RWPE2 (cell line): ENCODE measurements around the gene PEAK1.

ENCODE experiments used
- ATAC-seq: fragments of 200-7000 bp; cut with Tn5 transposase; 3 replicates; pipeline ENCODE4 v1.9.1; 2021; ENCODE audit warnings: low read depth
- DNase-seq: peaks from one replicate; pipeline ENCODE4 v3.0.0-alpha.2; 2020; ENCODE audit warnings: low spot score
- H3K27ac ChIP-seq: fragments of 450-650 bp; 2 replicates; pipeline ENCODE4 v1.5.1; 2017; ENCODE audit warnings: mild to moderate bottlenecking; ENCODE audit not compliant: poor library complexity, severe bottlenecking
- H3K27me3 ChIP-seq: fragments of 250-450 bp; sonication (Bioruptor Pico); 2 replicates; pipeline ENCODE4 v1.5.1; 2021; ENCODE audit warnings: mild to moderate bottlenecking, moderate library complexity; ENCODE audit not compliant: insufficient read depth, poor library complexity, severe bottlenecking
- H3K36me3 ChIP-seq: fragments of 250-450 bp; sonication (Bioruptor Pico); 2 replicates; pipeline ENCODE4 v1.5.1; 2020; ENCODE audit warnings: low read depth, mild to moderate bottlenecking, moderate library complexity
- H3K4me1 ChIP-seq: fragments of 250-450 bp; sonication (Bioruptor Pico); 2 replicates; pipeline ENCODE4 v1.5.1; 2021; ENCODE audit warnings: mild to moderate bottlenecking, moderate library complexity; ENCODE audit not compliant: insufficient read depth, poor library complexity, severe bottlenecking
- H3K4me3 ChIP-seq: fragments of 250-450 bp; sonication (Bioruptor Pico); 2 replicates; pipeline ENCODE4 v1.5.1; 2021; ENCODE audit warnings: mild to moderate bottlenecking, moderate library complexity; ENCODE audit not compliant: severe bottlenecking
- H3K9me3 ChIP-seq: fragments of 250-450 bp; sonication (Bioruptor Pico); 2 replicates; pipeline ENCODE4 v1.5.1; 2021; ENCODE audit warnings: mild to moderate bottlenecking, moderate library complexity; ENCODE audit not compliant: severe bottlenecking
- CTCF ChIP-seq: fragments of 450-650 bp; IDR thresholded peaks from one replicate; pipeline ENCODE4 v1.5.1; 2017; ENCODE audit warnings: mild to moderate bottlenecking, moderate library complexity; ENCODE audit not compliant: poor library complexity, severe bottlenecking

Gene PEAK1

DNA sequence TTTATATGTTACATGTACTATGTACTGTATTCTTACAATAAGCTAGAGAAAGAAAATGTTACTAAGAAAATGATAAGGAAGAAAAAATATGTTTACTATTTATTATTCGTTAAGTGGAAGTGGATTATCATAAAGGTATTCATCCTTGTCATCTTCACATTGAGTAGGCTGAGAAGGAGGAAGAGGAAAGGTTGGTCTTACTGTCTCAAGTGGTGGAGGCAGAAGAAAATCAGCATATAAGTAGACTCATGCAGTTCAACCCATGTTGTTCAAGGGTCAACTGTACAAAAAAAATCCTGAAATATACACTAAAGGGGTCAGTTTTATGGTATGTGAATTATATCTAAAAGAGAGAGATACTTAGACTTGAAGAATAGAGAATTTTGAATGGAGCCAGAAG lies 6.5 kb upstream of the PEAK1 start:
- DNase-seq, result no peak
- no peaks in the 10 kb centered on the region for H3K36me3 ChIP-seq
- no peaks in the 10 kb centered on the region for H3K27me3 ChIP-seq
- TF ChIP-seq CTCF, result no peak
- H3K27ac ChIP-seq, result no peak overlapping the region
- ATAC-seq, result no peak
- no peak overlapping the region for H3K4me3 ChIP-seq
- H3K9me3 ChIP-seq, result no peaks in the 10 kb centered on the region
- H3K4me1 ChIP-seq, result peaks cover 14% of the 10 kb centered on the region

DNA sequence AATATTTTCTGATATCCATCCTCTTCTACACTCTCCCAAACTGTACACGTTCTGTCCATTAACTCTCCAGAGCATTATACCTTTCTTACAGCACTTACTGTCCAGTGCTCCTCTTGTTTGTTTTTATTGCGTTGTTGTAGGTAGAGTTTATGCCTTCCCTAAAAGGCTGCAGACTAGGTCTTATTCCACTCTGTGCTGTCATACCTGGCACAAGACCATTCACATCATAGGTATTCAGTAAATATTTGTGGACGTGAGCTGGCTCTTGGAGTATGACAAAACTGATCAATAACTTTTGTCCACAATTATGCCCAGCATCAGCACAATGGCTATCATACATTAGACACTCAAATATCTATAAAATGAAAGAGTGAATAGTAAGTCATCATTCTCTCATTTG lies 5.2 kb upstream of the PEAK1 start:
- no peaks in the 10 kb centered on the region for H3K27me3 ChIP-seq
- no peak overlapping the region for H3K4me3 ChIP-seq
- no peak for DNase-seq
- no peak for TF ChIP-seq CTCF
- H3K4me1 ChIP-seq, result peaks cover 14% of the 10 kb centered on the region
- no peaks in the 10 kb centered on the region for H3K36me3 ChIP-seq
- no peak for ATAC-seq
- no peaks in the 10 kb centered on the region for H3K9me3 ChIP-seq
- no peak overlapping the region for H3K27ac ChIP-seq

DNA sequence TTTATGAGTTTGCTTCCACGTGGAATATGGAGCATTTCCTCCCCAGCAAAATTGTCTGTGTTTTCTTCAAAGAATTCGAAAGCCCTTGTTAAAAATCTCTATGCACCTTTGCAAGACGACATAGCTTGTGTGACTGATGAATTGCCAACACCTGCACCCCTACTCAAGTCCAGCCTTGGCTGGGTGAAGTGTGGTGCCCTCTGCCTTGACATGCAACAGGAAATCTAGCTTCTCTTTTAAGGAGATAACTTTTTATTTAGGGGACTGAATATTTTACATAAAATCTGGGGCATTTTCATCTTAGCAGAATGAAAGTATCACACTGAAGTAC lies 1.4 kb upstream of the PEAK1 start:
- H3K4me1 ChIP-seq, result peaks cover 27% of the 10 kb centered on the region
- peak overlapping the region; percentile 99 for H3K4me3 ChIP-seq
- TF ChIP-seq CTCF, result no peak
- no peaks in the 10 kb centered on the region for H3K36me3 ChIP-seq
- H3K27ac ChIP-seq, result peak overlapping the region; percentile 75
- DNase-seq (no peak), ATAC-seq (no peak)
- H3K27me3 ChIP-seq, result no peaks in the 10 kb centered on the region
- H3K9me3 ChIP-seq, result no peaks in the 10 kb centered on the region

DNA sequence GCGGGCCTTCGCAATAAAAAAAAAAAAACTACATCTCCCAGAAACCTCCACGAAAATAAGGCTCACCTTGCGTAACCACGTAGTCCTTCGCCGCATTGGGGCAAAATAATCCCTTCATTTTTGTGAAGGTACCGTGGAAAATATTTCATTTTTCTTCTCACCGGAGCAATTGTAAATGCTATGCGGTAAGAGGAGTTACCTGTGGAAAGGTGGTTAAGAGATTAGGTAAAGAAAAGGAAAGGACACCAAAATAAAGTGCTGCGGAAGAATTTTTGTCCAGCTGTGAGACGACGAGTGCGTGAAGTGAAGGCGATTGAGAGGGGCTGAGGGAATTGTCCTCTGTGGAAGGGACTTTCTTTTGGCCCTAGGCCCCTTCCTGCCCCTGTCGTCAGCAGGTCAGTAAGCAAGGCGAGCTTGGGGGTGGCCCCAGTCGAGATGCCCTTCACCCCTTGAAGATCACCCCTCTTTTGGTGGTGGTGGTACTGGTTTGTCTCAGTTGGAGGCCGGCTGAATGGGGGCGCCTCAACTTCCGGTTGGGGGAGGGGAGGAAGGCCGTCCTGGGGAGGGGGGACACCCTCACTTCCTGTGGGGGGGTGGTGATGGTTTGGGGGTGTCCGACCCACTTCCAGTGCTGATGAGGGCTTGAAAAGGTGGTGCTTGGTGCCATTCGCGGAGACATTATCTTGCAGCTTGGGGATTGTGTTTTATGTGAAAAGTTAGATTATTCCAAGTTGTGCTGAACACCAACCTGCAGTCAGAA lies 886 bp upstream of the PEAK1 start, which contains the start of gene HMG20A:
HMG20A (plus strand) TSS at position 279 of the 760 bp plus-strand sequence. CDS start 37,520 bp downstream, outside the sequence.
- peak; percentile 15 for ATAC-seq
- Histone ChIP-seq H3K27me3 (no peaks in the 10 kb centered on the region), H3K9me3 (no peaks in the 10 kb centered on the region), H3K27ac (peak within 1 kb of the TSS; percentile 75), H3K36me3 (no peaks in the 10 kb centered on the region), H3K4me1 (peaks cover 27% of the 10 kb centered on the region), H3K4me3 (peak within 1 kb of the TSS; percentile 99)
- DNase-seq, result peak; percentile 71
- TF ChIP-seq CTCF, result no peak
